GM18867 (cell line): Measurements from ENCODE around the gene SMIM7.
"Not testable (repeated sequence)": the region's sequence is repeated elsewhere in the genome, so short reads cannot be mapped to it uniquely, and the experiment has no call there.

Experiments
- ATAC-seq: cut with Tn5 transposase; IDR thresholded peaks from one replicate; pipeline ENCODE4 v1.9.1; 2021; ENCODE audit warnings: mild to moderate bottlenecking, moderate library complexity; ENCODE audit not compliant: unreplicated experiment

SMIM7 gene

DNA sequence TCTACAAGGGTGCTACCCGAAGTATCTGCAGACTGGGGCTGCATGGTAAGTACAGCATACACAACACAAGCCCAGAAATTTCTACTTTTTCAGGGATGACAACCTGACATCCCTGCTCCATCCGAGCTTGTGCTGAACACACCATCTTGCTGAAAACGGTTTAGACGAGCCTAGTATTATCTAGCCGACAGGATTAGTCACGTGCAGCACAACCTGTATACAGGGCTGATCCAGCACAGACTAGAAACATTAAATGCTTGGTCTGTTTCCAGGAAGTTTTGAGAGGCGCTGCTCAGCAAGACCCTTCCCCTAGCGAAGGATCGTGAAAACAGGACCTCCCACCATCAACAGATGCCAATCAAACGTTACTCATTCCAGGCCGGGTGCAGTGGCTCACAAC, 4.2 kb downstream of the SMIM7 start:
- no peak for ATAC-seq

DNA sequence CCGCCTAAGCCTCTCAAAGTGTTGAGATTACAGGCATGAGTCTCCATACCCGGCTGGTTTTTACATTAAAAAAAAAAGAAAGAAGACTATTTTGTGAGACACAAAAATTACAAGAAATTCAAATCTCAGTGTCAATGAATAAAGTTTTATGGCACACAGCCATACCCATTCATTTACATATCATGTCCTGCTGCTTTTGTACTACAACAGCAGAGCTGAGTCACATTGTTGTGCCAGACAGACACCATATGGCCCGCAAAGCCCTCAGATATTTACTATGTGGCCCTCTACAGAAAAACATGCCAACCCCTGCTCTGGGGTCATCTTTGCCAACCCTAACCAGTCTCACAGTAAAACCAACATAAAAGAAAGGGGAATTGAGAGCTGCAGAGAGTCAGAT, 5.3 kb downstream of the SMIM7 start:
- ATAC-seq, result no peak

DNA sequence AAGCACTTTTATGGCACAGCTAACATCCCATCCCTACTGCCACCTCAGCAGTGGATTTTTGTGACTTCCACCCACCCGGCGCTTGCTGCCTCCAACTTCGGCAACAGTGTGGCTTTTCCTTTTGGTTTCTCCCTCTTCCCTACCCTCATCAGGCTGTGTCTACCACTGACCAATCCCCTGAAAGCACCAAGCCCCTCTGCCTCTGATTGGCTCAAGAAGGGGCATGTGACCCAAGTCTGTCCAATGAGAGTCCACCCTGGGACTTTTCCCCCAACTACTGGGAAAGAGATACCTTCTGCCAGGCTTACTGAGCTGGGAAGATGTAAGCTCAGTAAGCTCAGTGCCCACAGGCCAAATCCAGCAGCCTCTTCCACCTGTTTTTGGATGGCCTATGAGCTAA, 5.8 kb downstream of the SMIM7 start:
- no peak for ATAC-seq

DNA sequence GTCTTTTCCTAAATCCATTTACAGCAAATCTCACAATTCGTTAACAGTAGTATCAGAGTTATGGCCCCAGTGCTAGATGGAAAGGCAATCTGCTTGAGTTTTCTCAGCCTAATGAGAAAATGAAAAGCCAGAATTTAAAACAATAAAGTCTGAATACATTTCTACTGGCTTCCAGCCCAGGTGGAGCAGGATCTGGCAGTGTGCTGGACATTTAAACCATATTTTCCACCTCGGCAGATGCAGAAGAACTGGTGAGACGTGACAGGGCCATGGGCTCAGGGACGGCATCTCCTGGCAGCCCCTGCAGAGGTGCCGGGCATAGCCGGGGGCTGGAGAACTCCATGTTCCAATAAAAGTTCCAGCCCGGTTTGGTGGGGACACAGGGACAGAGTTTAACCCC, 7.1 kb downstream of the SMIM7 start:
- no peak for ATAC-seq

DNA sequence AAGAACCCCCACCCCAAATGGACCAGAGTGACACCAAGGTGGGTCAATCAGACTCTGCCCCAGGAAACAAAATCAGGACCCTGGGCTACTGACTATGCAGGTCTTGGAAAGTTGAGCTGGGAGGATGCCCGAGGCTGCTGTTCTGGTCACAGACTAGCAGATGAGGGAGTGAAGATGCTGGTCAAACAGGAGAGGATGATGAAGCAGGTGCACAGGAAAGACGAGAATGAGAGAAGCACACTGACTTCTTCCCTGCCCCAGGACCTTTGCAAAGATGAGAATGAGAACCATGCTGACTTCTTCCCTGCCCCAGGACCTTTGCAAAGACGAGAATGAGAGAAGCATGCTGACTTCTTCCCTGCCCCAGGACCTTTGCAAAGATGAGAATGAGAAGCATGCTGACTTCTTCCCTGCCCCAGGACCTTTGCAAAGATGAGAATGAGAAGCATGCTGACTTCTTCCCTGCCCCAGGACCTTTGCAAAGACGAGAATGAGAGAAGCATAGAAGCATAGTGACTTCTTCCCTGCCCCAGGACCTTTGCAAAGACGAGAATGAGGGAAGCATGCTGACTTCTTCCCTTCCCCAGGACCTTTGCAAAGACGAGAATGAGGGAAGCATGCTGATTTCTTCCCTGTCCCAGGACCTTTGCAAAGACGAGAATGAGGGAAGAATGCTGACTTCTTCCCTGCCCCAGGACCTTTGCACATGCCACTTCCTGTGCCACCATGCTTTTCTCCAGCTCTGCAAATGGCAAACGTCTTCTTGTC, 8.3 kb downstream of the SMIM7 start:
- ATAC-seq, result not testable (repeated sequence)

DNA sequence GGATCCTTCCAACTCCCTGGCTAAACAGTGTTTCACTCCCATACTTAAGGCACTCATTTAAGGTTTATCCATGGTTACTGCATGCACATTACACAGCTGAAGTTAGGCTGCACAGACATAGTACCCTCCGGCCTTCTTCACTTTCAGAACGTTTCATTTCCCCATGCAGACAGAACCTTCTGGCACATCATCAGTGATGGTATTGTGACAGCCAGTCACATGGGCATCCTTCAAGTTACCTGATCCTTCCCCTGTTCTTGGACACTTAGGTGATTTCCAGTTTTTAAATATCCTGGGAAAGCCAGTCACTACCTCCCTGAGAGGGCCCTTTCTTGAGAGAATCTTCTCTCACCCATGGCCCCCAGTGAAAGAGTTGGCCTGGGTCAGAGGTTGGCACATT, 9.1 kb downstream of the SMIM7 start:
- ATAC-seq, result no peak

DNA sequence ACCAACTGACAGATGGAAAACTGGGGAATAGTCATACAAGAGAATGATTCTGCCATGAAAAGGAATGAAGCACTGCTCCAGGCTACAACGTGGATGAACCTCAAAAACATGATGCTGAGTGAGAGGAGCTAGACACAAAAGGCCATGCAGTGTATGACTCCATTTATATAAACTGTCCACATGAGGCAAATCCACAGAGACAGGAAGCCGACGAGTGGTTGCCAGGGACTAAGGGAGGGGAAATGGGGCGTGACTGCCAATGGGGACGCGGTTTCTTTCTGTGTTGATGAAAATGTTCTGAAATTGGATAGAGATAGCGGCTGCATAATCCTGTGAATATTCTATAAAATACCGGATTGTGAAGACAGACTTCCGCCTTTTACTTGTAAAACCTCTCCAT, 10.2 kb downstream of the SMIM7 start:
- no peak for ATAC-seq

DNA sequence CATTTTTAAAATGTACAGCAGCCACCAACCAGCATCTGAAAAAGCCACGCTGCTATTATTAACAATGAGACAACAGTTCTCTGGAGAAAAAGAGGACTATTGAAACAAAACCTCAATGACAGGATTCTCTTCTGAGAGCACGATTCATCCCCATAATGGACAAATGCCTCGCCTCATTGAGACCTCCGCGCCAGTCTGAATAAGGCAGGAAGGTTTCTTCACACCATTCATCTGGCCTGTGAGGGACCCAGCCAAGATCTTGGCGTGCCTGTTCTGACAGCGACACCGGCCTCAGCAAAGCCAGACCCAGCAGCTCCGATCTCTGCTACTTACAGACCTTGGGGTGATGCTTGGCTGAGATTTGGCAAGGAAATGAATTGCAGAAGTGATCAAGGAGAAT, 14.8 kb downstream of the SMIM7 start:
- ATAC-seq, result no peak

DNA sequence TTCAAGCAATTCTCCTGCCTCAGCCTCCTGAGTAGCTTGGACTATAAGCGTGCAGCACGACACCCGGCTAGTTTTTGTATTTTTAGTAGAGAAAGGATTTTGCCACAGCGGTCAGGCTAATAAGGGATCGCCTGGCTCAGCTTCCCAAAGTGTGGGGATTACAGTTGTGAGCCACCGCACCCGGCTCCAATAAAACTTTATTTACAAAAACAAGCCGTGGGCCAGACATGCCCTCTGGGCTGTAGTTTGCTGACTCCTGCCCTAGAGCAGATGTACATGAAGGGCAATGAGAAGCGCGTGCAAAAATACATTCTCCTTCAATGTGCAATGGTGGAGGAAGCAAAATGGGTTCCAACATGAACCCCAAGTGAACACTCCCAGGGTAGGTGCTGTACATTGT, 18.2 kb downstream of the SMIM7 start:
- no peak for ATAC-seq

DNA sequence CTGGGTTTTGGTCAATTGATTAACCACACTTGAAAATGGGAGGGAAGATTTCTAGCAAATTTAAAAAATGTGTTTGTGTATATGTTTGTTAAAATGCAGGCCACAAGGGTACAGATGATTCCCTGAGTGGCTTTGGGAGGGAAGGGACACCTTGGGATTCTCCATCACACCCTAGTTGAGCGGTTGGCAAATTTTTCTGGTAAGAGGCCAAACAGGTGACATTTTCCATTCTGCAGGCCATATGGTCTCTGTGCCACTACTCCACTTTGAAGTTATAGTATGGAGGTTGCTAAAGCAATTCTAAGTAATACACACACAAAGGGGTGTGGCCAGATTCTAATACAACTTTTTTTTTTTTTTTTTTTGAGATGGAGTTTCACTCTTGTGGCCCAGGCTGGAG, 19.0 kb downstream of the SMIM7 start:
- ATAC-seq, result no peak

DNA sequence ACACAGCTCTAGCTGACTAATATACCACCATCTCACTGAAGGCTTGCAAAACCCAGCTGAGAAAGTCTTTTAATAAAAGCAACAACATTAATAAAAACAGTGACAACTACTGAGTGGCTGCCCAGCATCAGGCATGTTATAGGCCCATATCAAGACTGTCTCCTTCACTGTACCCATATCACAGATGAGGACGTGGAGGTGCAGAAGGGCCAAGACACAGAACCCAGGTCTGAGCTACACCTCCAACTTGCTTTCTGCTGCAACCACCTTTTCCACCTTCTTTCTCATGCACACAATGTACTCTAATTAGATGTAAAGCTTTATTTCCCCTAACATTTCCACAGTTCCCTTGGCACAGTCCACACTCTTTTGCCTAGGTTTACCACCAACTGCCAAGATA, 21.3 kb downstream of the SMIM7 start:
- no peak for ATAC-seq

DNA sequence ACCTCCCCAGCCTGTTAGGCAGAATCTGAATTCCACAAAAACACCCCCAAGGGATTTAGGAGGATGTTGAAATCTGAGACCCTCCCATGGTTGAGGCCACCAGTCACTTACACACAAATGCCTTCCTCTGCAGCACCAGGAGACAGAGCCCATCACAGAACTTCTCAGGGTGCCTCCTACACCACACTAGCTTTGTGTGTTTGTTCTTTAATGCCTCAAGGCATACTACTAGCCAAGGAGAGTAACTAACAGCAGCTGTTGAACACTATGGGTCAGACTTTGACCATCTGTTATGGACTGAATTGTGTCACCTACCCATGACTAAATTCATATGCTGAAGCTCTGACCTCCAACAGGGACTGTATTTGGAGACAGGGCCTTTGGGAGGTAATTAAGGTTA, 22.4 kb downstream of the SMIM7 start:
- no peak for ATAC-seq

DNA sequence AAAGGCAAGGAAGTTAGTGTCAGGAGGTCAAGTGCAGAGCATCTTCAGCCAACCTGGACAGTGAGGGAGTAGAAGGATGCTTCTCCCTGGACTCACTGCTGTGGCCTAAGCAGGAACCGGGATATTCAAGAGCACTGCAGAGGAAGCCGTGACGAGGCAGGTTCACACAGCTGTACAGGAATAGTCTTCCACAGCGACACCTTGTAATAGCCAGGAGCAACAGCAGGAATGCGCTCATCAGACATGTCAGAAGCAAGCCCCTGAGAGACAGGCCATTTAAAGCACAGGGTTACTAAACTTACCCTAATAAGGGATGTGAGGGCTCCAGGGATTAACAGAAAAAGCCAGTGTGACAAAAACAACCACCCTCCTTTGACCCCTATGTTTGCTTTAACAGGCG, 28.5 kb downstream of the SMIM7 start:
- ATAC-seq, result no peak

DNA sequence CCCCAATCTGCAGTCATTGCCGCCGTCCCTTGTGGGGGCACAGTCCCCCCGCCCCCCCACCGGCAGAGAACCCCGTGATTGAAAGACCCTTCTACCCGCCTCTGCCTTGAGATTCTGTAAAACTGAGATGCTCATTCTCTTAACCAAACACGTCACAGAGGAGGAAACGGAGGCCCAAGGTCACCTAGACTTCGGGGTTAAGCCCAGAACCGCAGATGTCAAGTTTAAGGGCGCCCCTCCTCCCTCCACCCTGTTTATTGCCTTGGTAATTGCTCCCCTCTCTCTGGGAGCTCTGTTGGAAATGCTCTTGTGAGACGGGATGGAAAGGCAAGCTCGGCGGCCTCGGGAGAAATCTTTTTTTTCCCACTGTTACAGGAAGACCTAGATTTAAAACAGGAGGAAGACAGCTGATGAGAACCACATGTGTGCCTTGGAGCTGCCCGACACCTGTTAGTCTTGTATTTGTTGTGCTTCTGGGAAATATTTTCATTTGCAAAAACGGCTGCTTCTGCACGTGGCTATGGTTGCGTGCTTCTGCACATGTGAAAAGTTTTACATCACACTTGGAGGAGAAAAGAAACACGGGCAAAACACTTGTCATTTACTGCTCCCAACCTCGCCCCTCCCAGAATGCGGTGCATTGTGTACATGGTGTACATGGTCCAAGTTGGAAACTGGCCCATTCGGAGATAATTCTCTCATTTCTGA, 30.8 kb downstream of the SMIM7 start:
- ATAC-seq, result no peak

DNA sequence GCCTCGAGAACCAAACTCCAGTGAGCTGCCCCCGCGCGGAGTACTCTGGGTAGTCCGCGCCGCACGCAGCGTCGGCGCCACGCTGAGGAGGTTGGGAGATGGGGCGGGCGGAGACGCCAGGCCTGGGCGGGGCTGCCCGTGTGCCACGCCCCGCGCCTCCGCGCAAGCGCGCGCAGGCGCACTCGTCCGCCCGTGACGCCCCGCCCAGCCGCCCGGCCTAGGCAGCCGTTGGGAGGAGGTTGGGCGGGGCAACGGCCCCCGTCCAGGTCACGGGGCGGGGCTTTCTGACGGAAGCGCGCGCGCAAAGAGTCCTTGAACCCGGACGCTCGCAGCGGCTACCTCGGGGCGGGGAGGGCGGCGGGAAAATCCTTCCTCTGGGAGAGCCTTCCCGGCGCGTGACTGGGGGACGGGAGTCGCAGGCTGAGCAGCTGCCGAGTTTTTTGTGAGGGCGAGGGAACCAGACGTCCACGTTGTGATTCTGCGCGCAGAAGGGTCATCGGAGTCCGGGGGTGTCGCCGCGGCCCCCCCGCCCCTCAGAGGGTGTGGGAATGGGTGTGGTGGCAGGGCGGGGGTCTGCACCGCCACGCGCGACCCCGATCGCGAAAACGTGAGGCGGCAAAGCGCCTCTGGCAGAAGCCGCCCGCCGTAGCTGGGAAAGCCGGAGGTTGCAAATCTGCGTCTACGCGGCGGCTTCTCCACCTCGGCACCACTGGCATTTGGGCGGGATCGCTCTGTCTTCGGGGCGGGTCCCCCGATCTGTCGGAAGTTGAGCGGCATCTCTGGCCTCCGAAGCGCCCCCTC, 31.6 kb downstream of the SMIM7 start, which contains the start of gene MED26:
Gene MED26 (minus strand): TSS at position 22 of the 801 bp plus-strand sequence. CDS start 261 bp downstream, outside the sequence.
- ATAC-seq, result peak; percentile 78

DNA sequence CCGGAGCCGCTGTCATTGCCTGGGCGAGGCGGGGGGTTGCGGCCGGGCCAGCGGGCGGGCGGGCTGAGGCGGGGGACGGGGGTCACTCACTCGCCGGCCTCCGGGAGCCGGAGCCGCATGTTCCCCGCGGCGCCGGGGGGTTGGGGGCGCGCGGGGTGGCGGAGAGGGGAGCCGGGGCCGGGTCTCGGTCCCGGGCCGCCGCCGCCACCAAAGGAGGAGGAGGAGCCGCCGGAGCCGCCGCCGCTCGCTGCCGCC, 32.1 kb downstream of the SMIM7 start:
- ATAC-seq, result no peak

DNA sequence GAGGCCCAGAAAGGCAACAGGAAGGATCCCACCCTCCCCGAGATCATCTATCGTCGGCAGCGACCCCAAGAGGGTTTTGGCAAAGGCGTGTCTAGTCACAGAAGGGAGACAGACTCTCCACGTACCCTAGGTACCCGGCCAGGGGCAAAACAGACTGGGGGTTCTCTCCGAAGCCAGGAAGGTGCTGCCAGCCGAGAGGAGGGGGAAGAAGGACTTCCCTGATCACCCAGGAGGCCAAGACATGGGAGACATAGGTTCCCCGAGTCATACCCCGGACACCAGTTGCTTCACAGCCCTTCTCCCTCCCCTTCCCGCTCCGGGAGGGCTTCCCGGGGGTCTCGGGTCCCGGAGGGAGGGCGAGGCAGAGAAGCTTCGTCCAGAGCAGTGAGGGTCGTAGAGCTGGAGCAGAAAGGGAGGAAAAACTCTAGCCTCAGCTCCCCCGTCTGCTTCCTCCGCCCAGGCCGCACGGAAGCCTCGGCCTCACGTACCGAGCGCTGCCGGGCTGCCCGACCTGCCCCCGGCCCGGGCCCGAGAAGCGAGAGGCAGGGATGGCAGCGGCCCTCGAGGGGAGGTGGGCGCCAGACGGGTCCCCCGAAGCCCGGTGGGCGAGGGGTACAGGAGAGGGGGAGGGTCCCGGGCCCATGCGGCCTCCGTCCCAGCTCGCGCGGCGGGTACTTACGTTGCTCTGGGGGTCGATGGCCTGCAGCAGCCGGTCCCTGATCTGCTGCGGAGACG, 32.6 kb downstream of the SMIM7 start:
- no peak for ATAC-seq

DNA sequence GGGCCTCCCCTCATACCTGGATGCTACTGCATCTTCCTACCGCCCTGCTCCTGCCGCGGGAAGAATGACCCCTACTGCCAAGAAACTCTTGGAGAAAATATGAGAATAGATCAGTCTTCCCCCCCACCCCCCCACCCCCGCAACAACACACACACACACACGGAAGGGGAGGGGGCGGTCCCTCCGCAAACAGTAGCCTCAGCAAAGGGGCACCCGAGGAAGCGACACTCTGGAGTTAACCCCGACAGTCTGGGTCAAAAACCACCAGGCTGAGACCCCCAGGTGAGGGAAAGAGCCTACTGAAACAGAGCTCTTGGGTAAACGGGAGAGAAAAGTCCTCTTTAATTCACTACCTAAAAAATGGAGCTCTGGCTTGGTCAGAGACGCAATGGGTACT, 33.1 kb downstream of the SMIM7 start:
- ATAC-seq, result no peak

DNA sequence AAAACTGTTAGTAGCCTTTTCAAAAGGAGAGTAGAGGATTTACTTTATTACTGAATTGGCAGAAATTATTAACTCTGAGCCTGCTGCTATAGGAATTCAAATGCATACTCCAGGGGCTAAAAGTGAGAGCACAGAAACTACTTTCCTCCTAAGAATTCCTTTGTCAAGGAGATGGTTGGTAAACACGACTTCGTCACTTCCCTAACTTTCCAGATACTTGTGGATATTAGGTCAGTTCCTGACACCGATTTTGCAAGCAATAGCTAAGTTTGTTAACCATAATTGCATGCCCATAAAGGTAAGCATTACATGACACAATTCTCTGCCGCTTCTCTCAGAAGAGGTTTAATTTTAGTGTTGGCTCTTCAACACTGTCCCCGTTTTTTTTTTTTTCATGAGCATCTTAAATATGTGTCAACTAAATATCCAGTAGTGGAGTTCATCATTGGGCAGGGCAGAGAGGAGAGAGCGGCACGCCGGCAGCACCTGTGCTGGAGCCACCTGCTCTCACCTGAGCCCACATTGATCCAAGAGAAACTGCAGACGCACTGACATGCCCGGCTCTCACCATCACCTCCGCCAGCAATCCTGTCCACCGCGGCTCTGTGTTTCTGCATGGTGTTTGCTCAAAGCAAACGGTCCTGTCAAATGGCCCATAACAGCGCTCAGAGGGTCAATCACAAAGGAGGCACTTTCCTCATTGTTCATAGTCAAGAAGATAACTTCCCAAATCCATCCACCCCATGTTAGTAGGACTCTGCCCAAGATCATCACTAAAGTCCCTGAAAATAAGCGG, 34.6 kb downstream of the SMIM7 start:
- ATAC-seq, result no peak

DNA sequence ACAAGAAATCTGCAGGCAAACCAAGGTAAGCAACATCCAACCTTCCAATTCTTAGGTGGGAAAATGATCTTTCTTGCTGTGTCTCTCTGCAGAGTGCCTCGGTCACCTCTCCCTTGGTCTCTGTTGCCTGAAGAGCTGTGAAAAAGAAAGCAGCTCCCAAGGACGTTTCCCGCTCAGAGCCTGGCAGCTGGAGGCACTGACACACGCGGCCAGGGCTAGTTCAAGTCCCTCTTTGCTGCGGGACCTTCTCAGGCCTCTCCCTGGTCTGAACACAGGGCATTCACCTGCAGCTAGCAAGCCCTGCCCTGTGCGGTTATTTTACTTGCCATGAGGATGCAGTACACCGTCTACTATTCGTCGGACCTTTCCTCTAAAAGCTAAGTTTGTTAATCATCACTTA, 35.7 kb downstream of the SMIM7 start:
- no peak for ATAC-seq

DNA sequence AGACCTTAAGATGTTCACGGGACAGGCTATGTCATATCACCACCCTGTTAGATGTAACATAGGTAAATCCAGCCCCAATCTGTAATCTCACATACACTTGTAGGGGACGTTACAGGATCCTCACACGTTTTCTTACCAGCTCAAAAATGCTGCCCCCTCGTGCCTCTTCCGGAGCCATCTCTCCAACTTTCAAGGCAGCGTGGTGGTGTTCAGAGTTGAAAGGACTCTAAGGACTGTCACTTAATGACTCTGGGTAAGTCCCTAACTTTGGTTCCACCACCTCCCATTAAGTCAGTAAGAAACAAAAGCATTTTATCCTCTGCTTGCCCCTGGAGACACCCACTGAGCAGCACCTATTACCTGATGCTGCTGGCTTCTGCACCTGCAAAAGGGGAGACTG, 36.4 kb downstream of the SMIM7 start:
- ATAC-seq, result no peak
